Activated CD8-positive, alpha-beta T cell treated with anti-CD3 and anti-CD28 coated beads for 36 hours (primary cell): ENCODE data around the gene C2orf80. TPM values are rescaled to one million over a fixed set of nuclear protein-coding genes. Genes with fewer than 3 reads are reported as not detected.
"Not testable (repeated sequence)": the region's sequence is repeated elsewhere in the genome, so short reads cannot be mapped to it uniquely, and the experiment has no call there.

Experiments used
- ATAC-seq: fragments of 200-7000 bp; cut with Tn5 transposase; one replicate; pipeline ENCODE4 v1.10.0; 2021; ENCODE audit warnings: mild to moderate bottlenecking, moderate library complexity
- CTCF ChIA-PET: fragments of 350-600 bp; sonication (Branson Sonifier 250); formaldehyde crosslinking; loops from one replicate; lab custom pipeline; 2021; ENCODE audit warnings: antibody characterized with exemption; lab: Charles Lee
- POLR2A ChIA-PET: fragments of 350-600 bp; sonication (Branson Sonifier 250); formaldehyde crosslinking; loops from one replicate; lab custom pipeline; 2021; ENCODE audit warnings: antibody characterized with exemption; lab: Charles Lee
- DNase-seq: peaks from one replicate; pipeline ENCODE4 v3.0.0-alpha.2; 2020
- H3K27ac Mint-ChIP-seq: one replicate; pipeline ENCODE4 v1.8.0; 2021; ENCODE audit warnings: mild to moderate bottlenecking, mixed read lengths
- H3K27me3 Mint-ChIP-seq: one replicate; pipeline ENCODE4 v1.8.0; 2021; ENCODE audit warnings: mixed read lengths
- H3K36me3 Mint-ChIP-seq: one replicate; pipeline ENCODE4 v1.8.0; 2021; ENCODE audit warnings: low read depth, mixed read lengths
- H3K4me1 Mint-ChIP-seq: one replicate; pipeline ENCODE4 v1.8.0; 2021; ENCODE audit warnings: low read depth, mixed read lengths
- H3K4me3 Mint-ChIP-seq: one replicate; pipeline ENCODE4 v1.8.0; 2021; ENCODE audit warnings: mild to moderate bottlenecking, moderate library complexity, mixed read lengths
- H3K9me3 Mint-ChIP-seq: one replicate; pipeline ENCODE4 v1.8.0; 2021; ENCODE audit warnings: mixed read lengths
- CTCF ChIP-seq: fragments of 200-600 bp; IDR thresholded peaks from one replicate; pipeline ENCODE4 v1.8.0; 2022; ENCODE audit warnings: antibody characterized with exemption, mild to moderate bottlenecking
- intact Hi-C: fragments of 100-400 bp; cut with micrococcal nuclease; formaldehyde crosslinking; loops from one replicate; pipeline ENCODE4 v1.10.0; 2022
- total RNA-seq, 2 experiments: library from RNA; stranded (reverse); gene quantifications; one replicate each; pipeline ENCODE4 v1.2.3, GENCODE V29; 2021

The C2orf80 gene
- total RNA-seq, 2 experiments from 2014 or later = not detected

GRCh38 chr2:208129744-208130711 is 59.8 kb downstream of the C2orf80 start, which contains the start of gene CRYGC:
TSS of gene CRYGC (minus strand) at chr2:208129828. CDS start at chr2:208129792, 36 bp downstream.
- no peak within 1 kb of the TSS for H3K4me3 Mint-ChIP-seq
- POLR2A ChIA-PET = no interaction called here
- no peak within 1 kb of the TSS for H3K27ac Mint-ChIP-seq
- H3K36me3 Mint-ChIP-seq = no peaks in the 10 kb centered on the region
- no peaks in the 10 kb centered on the region for H3K9me3 Mint-ChIP-seq
- TF ChIP-seq CTCF = no peak
- intact Hi-C loops = no loop called here
- H3K4me1 Mint-ChIP-seq = peaks cover 4% of the 10 kb centered on the region
- CTCF ChIA-PET = no interaction called here
- H3K27me3 Mint-ChIP-seq = peaks cover 12% of the 10 kb centered on the region
- ATAC-seq (no peak), DNase-seq (no peak)

- no peak for TF ChIP-seq CTCF
- ChIA-PET CTCF (no interaction called here), POLR2A (no interaction called here)
- Mint-ChIP-seq H3K9me3 (no peaks in the 10 kb centered on the region), H3K4me3 (no peak overlapping the region), H3K27ac (no peak overlapping the region), H3K4me1 (peaks cover 5% of the 10 kb centered on the region), H3K27me3 (peaks cover 25% of the 10 kb centered on the region), H3K36me3 (no peaks in the 10 kb centered on the region)
- ATAC-seq = no peak
- DNase-seq = no peak
- intact Hi-C loops = no loop called here
Observed at GRCh38 chr2:208128136-208128535, 61.7 kb downstream of the C2orf80 start.

- POLR2A ChIA-PET = no interaction called here
- CTCF ChIA-PET = no interaction called here
- intact Hi-C loops = no loop called here
- Mint-ChIP-seq H3K4me3 (no peak overlapping the region), H3K27ac (no peak overlapping the region), H3K36me3 (no peaks in the 10 kb centered on the region), H3K27me3 (peaks cover 25% of the 10 kb centered on the region), H3K4me1 (peaks cover 5% of the 10 kb centered on the region), H3K9me3 (no peaks in the 10 kb centered on the region)
- no peak for ATAC-seq
- no peak for TF ChIP-seq CTCF
- DNase-seq = no peak
Observed at GRCh38 chr2:208127090-208127489, 62.7 kb downstream of the C2orf80 start.

- no peaks in the 10 kb centered on the region for H3K9me3 Mint-ChIP-seq
- no peak for TF ChIP-seq CTCF
Observed at GRCh38 chr2:208125251-208125650, 64.6 kb downstream of the C2orf80 start.

GRCh38 chr2:208124013-208124715 is 65.7 kb downstream of the C2orf80 start, which contains the start of gene CRYGD:
TSS of gene CRYGD (minus strand) at chr2:208124524. CDS start at chr2:208124473, 51 bp downstream.
- DNase-seq (peak; percentile 20), ATAC-seq (peak; percentile 53)
- H3K4me1 Mint-ChIP-seq, H3K9me3 Mint-ChIP-seq, CTCF ChIA-PET, intact Hi-C loops, H3K27ac Mint-ChIP-seq, POLR2A ChIA-PET, H3K36me3 Mint-ChIP-seq: not testable (repeated sequence)
- H3K4me3 Mint-ChIP-seq = peak within 1 kb of the TSS; percentile 43
- peaks cover 27% of the 10 kb centered on the region for H3K27me3 Mint-ChIP-seq

More at GRCh38 chr2:208125251-208125650, 64.6 kb downstream of the C2orf80 start:
- Mint-ChIP-seq H3K36me3 (no peaks in the 10 kb centered on the region), H3K27me3 (peaks cover 27% of the 10 kb centered on the region), H3K27ac (no peak overlapping the region), H3K4me3 (no peak overlapping the region), H3K4me1 (peaks cover 5% of the 10 kb centered on the region)
- CTCF ChIA-PET = interaction anchor here (1.1 kb wide), 1 partner anchor 1907 kb away, joined by 4 read pairs; no protein-coding TSS in a partner anchor
- ATAC-seq (no peak), DNase-seq (no peak)
- POLR2A ChIA-PET = no interaction called here
- intact Hi-C loops = no loop called here
